Posterior vena cava (tissue), 2 donors: ENCODE data around the gene MPZL3. TPM values are rescaled to one million over a fixed set of nuclear protein-coding genes. Genes with fewer than 3 reads are reported as not detected.

Experiments
- DNase-seq: peaks from one replicate; pipeline ENCODE4 v3.0.0-alpha.2; 2020; ENCODE audit warnings: low spot score
- intact Hi-C, 2 donors: fragments of 100-400 bp; cut with DNase I; formaldehyde crosslinking; loops; one replicate each; pipeline versions ENCODE4 v1.14.1 to v1.14.2; 2022 to 2023
- long read RNA-seq, 2 donors: library from polyadenylated mRNA; unstranded; transcript quantifications; one replicate each; pipeline ENCODE4 v2.0.0, GENCODE V29; 2020 to 2021
- total RNA-seq, 2 donors: library from RNA; stranded (reverse); fragmentation: NEBNext Ultra II Directional; extraction: Animal tissue kit (Norgen Biotek cat#: 25700); gene quantifications; one replicate each; pipeline ENCODE4 v1.2.1, GENCODE V29; 2021
- donor health status: DM: yes; HTN: yes; CAD: no.
- donor health status: DM: yes; HTN: yes; CAD: no.

MPZL3 gene
- total RNA-seq: 1 to 10 TPM in 1 of 2 donors, under 1 TPM in 1; 0.52 to 1.6 TPM
- long read RNA-seq, donor 1: 0 reads
- long read RNA-seq, donor 2: 0 reads

DNA sequence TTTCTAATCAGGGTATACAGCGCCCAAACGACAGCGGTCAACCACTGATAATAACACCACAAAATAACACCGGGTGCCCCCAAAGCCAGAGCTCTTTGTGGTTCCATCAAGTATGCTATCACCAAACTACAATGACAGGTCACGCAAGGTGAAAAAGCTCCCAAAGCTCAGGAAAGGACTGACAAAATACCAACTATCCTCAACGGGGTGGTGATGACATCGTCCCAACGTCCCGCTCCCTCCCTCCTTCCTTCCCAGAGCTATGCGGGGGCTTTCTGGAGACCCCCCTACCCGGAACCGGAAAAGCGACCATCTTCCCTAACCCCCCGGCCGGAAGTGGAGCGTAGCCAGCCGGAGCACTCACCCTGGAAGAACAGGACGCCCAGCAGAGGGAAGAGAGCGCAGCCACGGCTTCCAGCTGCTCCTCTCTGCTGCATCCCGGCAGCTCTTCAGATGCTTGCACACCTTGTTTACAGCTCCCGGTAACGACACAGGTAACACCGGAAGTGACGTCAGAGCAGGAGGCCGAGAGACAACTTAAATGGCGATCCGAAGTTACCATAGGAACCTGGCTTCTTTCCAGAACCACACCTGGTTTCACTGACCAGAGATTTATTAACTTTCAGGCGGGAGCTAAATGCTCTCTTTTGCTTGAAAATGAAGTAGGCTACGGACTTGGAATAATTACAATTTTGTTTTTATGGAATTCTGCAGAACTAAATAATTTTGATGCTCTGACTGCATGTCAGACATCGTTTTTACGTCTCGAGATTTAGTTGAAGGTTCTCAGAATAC is at the start of gene MPZL3:
Gene MPZL3, minus strand, starts transcription at position 508 of the 795 bp plus-strand sequence. Its CDS starts 71 bp downstream, at position 437.
- intact Hi-C loops: no loop called here
- DNase-seq: peak; percentile 84

- no peak for DNase-seq
- intact Hi-C loops: no loop called here
Observed at GRCh38 chr11:118301600-118302195, 49.5 kb upstream of the MPZL3 start.

GRCh38 chr11:118295815-118296454 is 43.8 kb upstream of the MPZL3 start:
- intact Hi-C loops: no loop called here

GRCh38 chr11:118295199-118295598 is 43.0 kb upstream of the MPZL3 start:
- no peak for DNase-seq
- intact Hi-C loops: no loop called here

More at GRCh38 chr11:118295815-118296454, 43.8 kb upstream of the MPZL3 start:
- DNase-seq: no peak

DNA sequence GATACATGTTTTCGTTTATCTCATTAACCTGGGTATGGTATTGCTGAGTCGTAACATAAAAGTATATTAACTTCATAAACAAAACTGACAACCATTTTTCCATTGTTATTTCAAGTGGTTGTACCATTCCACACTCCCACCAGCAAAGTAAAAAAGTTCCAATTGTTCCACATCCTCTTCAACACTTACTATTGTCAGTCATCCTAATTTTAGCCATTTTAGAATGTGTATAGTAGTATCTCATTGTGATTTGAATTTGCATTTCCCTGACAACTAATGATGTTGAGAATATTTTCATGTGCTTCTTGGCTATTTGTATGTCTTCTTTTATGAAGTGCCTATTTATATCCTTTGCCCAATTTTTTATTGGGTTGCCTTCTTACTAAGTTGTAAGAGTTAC is 41.9 kb upstream of the MPZL3 start:
- intact Hi-C loops: no loop called here
- DNase-seq: no peak

DNA sequence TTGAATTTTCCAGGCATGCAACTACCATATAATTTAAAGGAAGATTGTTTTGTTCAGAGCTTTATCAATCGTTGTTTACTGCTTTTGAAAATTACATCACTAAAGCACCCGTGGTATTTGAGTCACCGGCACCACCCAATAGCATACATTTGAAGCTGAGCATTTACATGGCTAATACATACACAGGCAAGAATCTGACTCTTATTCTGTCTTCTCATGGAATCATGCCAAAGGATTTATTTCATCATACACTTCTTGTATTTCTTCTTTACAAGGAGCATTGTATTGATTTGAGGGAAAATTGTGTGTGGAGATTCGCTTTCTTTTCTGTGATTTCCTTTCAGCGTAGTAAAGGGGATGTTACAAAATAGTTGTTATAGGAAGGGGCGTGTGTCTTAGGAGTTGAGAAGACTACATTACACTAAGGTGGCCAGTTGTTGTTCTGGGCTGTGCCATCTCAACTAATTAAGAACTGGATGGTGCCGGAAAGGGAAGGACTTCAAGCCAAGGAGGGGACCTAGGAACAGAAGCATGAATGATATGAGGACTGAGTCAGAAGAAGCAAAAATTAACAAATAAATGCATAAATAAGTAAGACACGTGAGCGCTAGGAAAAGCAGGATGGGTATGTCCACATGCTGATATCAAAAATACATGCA is 39.4 kb upstream of the MPZL3 start:
- DNase-seq: no peak
- intact Hi-C loops: no loop called here

GRCh38 chr11:118290923-118291322 is 38.8 kb upstream of the MPZL3 start:
- intact Hi-C loops: no loop called here
- no peak for DNase-seq

DNA sequence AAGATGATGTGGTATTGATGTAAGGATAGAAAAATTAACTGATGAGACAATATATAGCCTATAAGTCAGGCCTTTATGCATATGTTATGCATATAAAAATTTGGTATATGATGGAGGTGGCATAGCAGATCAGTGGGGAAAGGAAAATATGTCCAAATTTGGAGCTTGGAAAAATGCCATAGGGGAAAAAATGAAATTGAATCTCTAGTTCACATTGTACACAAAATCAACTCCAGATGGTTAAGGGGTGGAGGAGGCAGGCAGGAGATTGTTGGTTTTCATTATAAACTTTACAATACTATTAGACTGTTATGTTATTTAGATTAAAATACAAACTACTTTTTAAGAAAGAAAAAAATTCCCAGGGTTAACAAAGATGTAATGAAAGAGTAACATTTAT is 37.2 kb upstream of the MPZL3 start:
- intact Hi-C loops: no loop called here
- no peak for DNase-seq

GRCh38 chr11:118287006-118287405 is 34.8 kb upstream of the MPZL3 start:
- DNase-seq: no peak
- intact Hi-C loops: no loop called here

DNA sequence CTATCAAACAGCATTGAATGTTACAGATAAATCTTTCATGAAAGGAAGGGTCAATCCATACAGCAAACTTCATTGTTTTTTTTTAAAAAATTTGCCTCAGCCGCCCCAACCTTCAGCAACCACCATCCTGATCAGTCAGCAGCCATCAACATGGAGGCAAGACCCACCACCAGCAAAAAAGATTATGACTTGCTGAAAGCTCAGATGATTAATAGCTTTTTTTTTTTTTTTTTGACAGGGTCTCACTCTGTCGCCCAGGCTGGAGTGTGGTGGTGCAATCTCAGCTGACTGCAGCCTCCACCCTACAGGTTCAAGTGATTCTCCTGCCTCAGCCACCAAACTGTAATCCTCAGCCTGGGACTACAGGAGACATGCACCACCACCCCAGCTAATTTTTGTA is 34.4 kb upstream of the MPZL3 start:
- intact Hi-C loops: no loop called here
- no peak for DNase-seq

- intact Hi-C loops: no loop called here
- no peak for DNase-seq
Observed at GRCh38 chr11:118283756-118284350, 31.7 kb upstream of the MPZL3 start.

- DNase-seq: no peak
- intact Hi-C loops: no loop called here
Observed at GRCh38 chr11:118283037-118283636, 31.0 kb upstream of the MPZL3 start.

DNA sequence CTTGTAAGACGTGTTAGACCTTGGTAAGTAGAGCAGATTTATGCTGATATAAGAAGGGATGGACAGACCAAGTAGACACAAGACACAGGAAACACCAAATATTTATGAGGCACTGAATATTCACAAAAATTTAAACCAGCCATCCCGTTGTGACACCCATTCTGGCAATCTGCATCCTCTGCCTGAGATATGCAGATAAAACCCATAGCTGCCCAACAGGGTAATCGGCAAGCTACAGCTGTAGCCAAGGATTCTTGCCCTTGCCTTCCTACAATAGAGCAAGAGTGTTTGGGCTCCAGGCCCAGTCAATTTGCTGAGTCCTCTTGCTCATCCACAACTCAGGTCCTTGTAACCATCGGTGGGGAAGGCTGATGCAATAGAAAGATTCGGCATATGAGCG is 30.4 kb upstream of the MPZL3 start:
- intact Hi-C loops: no loop called here
- no peak for DNase-seq

DNA sequence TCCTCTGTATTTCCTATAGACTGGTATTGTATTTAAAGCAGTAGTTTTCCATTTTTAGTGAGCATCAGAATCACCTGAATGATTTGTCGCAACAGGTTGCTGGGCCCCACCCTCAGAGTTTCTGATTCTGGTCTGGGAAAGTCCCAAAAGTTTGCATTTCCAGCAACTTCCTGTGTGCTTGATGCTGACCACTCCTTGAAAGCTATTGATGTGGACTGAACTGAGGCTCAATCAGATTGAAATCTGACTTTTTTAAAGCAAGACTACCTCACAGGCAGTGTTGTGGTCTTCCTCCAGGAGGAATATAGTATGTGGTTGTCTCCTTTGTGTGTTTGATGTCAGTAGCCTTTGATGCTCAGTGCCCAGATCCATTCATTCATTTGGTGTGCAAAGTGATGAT is 29.1 kb upstream of the MPZL3 start:
- intact Hi-C loops: no loop called here
- DNase-seq: no peak

DNA sequence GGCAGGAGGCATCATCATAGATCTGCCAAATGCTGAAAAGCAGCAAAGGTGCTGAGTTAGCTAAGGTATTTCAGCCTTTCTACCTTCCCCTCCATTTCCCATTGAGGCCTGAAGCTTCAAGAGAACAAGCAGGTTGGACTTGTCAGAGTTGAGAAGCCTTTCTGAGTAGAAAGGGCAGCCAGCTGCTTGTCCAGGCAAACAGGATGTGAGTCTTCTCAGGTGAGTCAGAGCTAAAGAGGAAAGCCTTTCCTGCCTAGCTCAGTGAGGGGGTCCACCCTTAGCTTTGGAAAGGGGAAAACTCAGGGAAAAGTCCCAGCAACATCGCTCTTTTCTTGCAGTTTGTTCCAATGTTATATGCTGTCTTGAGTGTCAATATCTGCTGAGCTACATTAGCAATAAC is 25.1 kb upstream of the MPZL3 start:
- intact Hi-C loops: no loop called here
- no peak for DNase-seq

DNA sequence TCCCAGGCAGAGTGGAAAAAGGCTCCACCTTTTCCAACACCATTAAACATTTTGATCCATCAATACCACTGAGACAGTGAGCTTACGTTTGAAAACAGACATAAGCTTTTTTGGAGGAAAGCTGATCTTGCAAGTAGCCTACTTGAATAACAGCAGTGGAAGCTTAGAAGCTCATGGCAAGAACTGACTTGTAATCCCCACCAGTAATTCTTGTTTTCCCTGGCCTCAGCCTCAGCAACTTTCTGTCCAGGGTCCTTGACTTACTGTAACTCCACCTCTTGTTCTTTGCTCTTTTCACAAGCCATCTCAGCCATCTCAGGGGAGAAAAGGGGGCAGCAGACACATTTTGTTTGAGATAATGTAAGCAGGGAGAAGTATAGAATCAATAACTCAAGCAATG is 24.3 kb upstream of the MPZL3 start:
- no peak for DNase-seq
- intact Hi-C loops: no loop called here

- DNase-seq: no peak
- intact Hi-C loops: no loop called here
Observed at GRCh38 chr11:118275176-118275575, 23.0 kb upstream of the MPZL3 start.

GRCh38 chr11:118274186-118274585 is 22.0 kb upstream of the MPZL3 start:
- DNase-seq: no peak
- intact Hi-C loops: no loop called here

GRCh38 chr11:118272001-118272400 is 19.8 kb upstream of the MPZL3 start:
- no peak for DNase-seq
- intact Hi-C loops: no loop called here
